ENCODE measurements around the gene TYW5. TPM values are rescaled to one million over a fixed set of nuclear protein-coding genes. Genes with fewer than 3 reads are reported as not detected.

TYW5 gene
- total RNA-seq, 1 experiment from 2014 or later, result 14.2 TPM

- intact Hi-C loops (cut with micrococcal nuclease; ENCODE audit: unreplicated experiment), result loop anchor here (2.0 to 10.0 kb wide), 2 partner anchors 427 to 531 kb away; no protein-coding TSS in a partner anchor
- CTCF ChIA-PET, result interaction anchor here (0.6 to 1.0 kb wide), 4 partner anchors 328 to 503 kb away, joined by 3 to 7 read pairs (median 4); no protein-coding TSS in a partner anchor
- Mint-ChIP-seq H3K9me3 (ENCODE audit: low read depth, unreplicated experiment) (peaks cover 5% of the 10 kb centered on the region), H3K4me3 (ENCODE audit: low read depth, unreplicated experiment) (peak overlapping the region; percentile 50), H3K4me1 (ENCODE audit: low read depth, unreplicated experiment) (peaks cover 68% of the 10 kb centered on the region), H3K36me3 (ENCODE audit: insufficient read depth, unreplicated experiment) (peaks cover 22% of the 10 kb centered on the region), H3K27me3 (ENCODE audit: unreplicated experiment) (no peaks in the 10 kb centered on the region), H3K27ac (ENCODE audit: unreplicated experiment) (peak overlapping the region; percentile 79)
- DNase-seq, result peak; percentile 84
- no TSS peak for BruUV-seq (replicated peaks)
- no peak for TF ChIP-seq CTCF (IDR thresholded peaks at IDR 0.05; ENCODE audit: unreplicated experiment)
Measured at GRCh38 chr2:199977984-199978415, 22.7 kb upstream of the TYW5 start.

- Mint-ChIP-seq H3K4me1 (ENCODE audit: low read depth, unreplicated experiment) (peaks cover 61% of the 10 kb centered on the region), H3K36me3 (ENCODE audit: insufficient read depth, unreplicated experiment) (peaks cover 22% of the 10 kb centered on the region), H3K4me3 (ENCODE audit: low read depth, unreplicated experiment) (no peak overlapping the region), H3K27me3 (ENCODE audit: unreplicated experiment) (no peaks in the 10 kb centered on the region), H3K9me3 (ENCODE audit: low read depth, unreplicated experiment) (peaks cover 5% of the 10 kb centered on the region), H3K27ac (ENCODE audit: unreplicated experiment) (peak overlapping the region; percentile 63)
- intact Hi-C loops (cut with micrococcal nuclease; ENCODE audit: unreplicated experiment), result loop anchor here (10.0 kb wide), 1 partner anchor 429 kb away; no protein-coding TSS in a partner anchor
- CTCF ChIA-PET, result interaction anchor here (1.1 kb wide), 1 partner anchor 12 kb away, joined by 4 read pairs; no protein-coding TSS in a partner anchor
- BruUV-seq (replicated peaks), result no TSS peak
- DNase-seq, result no peak
- no peak for TF ChIP-seq CTCF (IDR thresholded peaks at IDR 0.05; ENCODE audit: unreplicated experiment)
Measured at GRCh38 chr2:199975273-199975895, 20.1 kb upstream of the TYW5 start.

- Mint-ChIP-seq H3K4me3 (ENCODE audit: low read depth, unreplicated experiment) (no peak overlapping the region), H3K36me3 (ENCODE audit: insufficient read depth, unreplicated experiment) (peaks cover 22% of the 10 kb centered on the region), H3K27me3 (ENCODE audit: unreplicated experiment) (no peaks in the 10 kb centered on the region), H3K4me1 (ENCODE audit: low read depth, unreplicated experiment) (peaks cover 48% of the 10 kb centered on the region), H3K9me3 (ENCODE audit: low read depth, unreplicated experiment) (peaks cover 5% of the 10 kb centered on the region), H3K27ac (ENCODE audit: unreplicated experiment) (peak overlapping the region; percentile 48)
- CTCF ChIA-PET, result interaction anchor here (0.6 to 1.2 kb wide), 6 partner anchors 16 to 762 kb away, joined by 3 to 5 read pairs (median 4); no protein-coding TSS in a partner anchor
- no peak for DNase-seq
- TF ChIP-seq CTCF (IDR thresholded peaks at IDR 0.05; ENCODE audit: unreplicated experiment), result peak; percentile 53
- BruUV-seq (replicated peaks), result no TSS peak
- intact Hi-C loops (cut with micrococcal nuclease; ENCODE audit: unreplicated experiment), result loop anchor here (1.0 to 10.0 kb wide), 4 partner anchors 431 to 730 kb away; no protein-coding TSS in a partner anchor
Measured at GRCh38 chr2:199973703-199974102, 18.4 kb upstream of the TYW5 start.

GRCh38 chr2:199972088-199972626 lies 16.9 kb upstream of the TYW5 start:
- CTCF ChIA-PET, result interaction anchor here (0.6 kb wide), 1 partner anchor 331 kb away, joined by 3 read pairs; no protein-coding TSS in a partner anchor
- intact Hi-C loops (cut with micrococcal nuclease; ENCODE audit: unreplicated experiment), result loop anchor here (2.0 to 10.0 kb wide), 3 partner anchors 433 to 605 kb away; no protein-coding TSS in a partner anchor
- DNase-seq, result no peak
- Mint-ChIP-seq H3K4me3 (ENCODE audit: low read depth, unreplicated experiment) (no peak overlapping the region), H3K4me1 (ENCODE audit: low read depth, unreplicated experiment) (peaks cover 32% of the 10 kb centered on the region), H3K36me3 (ENCODE audit: insufficient read depth, unreplicated experiment) (peaks cover 12% of the 10 kb centered on the region), H3K27me3 (ENCODE audit: unreplicated experiment) (no peaks in the 10 kb centered on the region), H3K27ac (ENCODE audit: unreplicated experiment) (no peak overlapping the region), H3K9me3 (ENCODE audit: low read depth, unreplicated experiment) (peaks cover 5% of the 10 kb centered on the region)
- no TSS peak for BruUV-seq (replicated peaks)
- no peak for TF ChIP-seq CTCF (IDR thresholded peaks at IDR 0.05; ENCODE audit: unreplicated experiment)

All from Calu3 (cell line).